Upper lobe of left lung (tissue), 6 donors: ENCODE data around the gene ANKS1B. TPM values are rescaled to one million over a fixed set of nuclear protein-coding genes. Genes with fewer than 3 reads are reported as not detected.

Experiments used
- ATAC-seq, 2 donors: fragments of 200-7000 bp; cut with Tn5 transposase; one replicate each; pipeline ENCODE4 v1.9.1; 2022; ENCODE audit warnings: mild to moderate bottlenecking in 2 of 2, moderate library complexity in 2 of 2; ENCODE audit not compliant: low FRiP score in 2 of 2
- DNase-seq, 2 donors: peaks; one replicate each; pipeline ENCODE4 v3.0.0-alpha.2; 2019 to 2020
- H3K27ac ChIP-seq, 4 donors: fragments of 200-600 bp; sonication (generic); one replicate each; pipeline ENCODE4 v1.5.1; 2016 to 2019
- H3K27me3 ChIP-seq, 4 donors: fragments of 200-600 bp; sonication (generic); one replicate each; pipeline ENCODE4 v1.5.1; 2017 to 2019
- H3K36me3 ChIP-seq, 4 donors: fragments of 200-600 bp; sonication (generic); one replicate each; pipeline ENCODE4 v1.5.1; 2016 to 2019
- H3K4me1 ChIP-seq, 4 donors: fragments of 200-600 bp; sonication (generic); one replicate each; pipeline ENCODE4 v1.5.1; 2018 to 2019
- H3K4me3 ChIP-seq, 4 donors: fragments of 200-600 bp; sonication (generic); one replicate each; pipeline ENCODE4 v1.5.1; 2017 to 2019; ENCODE audit warnings: mild to moderate bottlenecking in 2 of 4, moderate library complexity in 1 of 4
- H3K9me3 ChIP-seq, 4 donors: fragments of 200-600 bp; sonication (generic); one replicate each; pipeline ENCODE4 v1.5.1; 2018 to 2019
- EP300 ChIP-seq, 4 donors: sonication (generic); formaldehyde crosslinking; IDR thresholded peaks; one replicate each; pipeline ENCODE4 v1.5.1; 2017; ENCODE audit warnings: antibody characterized with exemption in 4 of 4, control low read depth in 2 of 4
- POLR2A ChIP-seq, 4 donors: fragments of 450-650 bp; IDR thresholded peaks; one replicate each; pipeline ENCODE4 v1.5.1; 2016 to 2017; ENCODE audit warnings: antibody characterized with exemption in 4 of 4, mild to moderate bottlenecking in 2 of 4
- POLR2AphosphoS5 ChIP-seq, 2 donors: sonication (generic); formaldehyde crosslinking; IDR thresholded peaks; one replicate each; pipeline ENCODE4 v1.5.1; 2017; ENCODE audit warnings: antibody characterized with exemption in 2 of 2
- WGBS, 2 donors: methylation state at CpG; one replicate each; pipeline ENCODE4 v1.1.5; 2017 to 2018; 5-methylcytosine and 5-hydroxymethylcytosine counted together
- total RNA-seq, 6 donors: library from RNA; depleted of rRNA in 4 of 6; stranded (reverse); fragments of >200 nt in 4 of 6; gene quantifications; one replicate each; pipeline versions ENCODE4 v1.1.0 to v1.2.1, GENCODE V29; 2016 to 2021
- TF ChIP-seq, protein P1 (sequence below), 6 experiments: fragments of 450-650 bp in 4 of 6; fragments of 200-600 bp in 2 of 6; sonication (generic) in 2 of 6; IDR thresholded peaks; one replicate each; pipeline ENCODE4 v1.5.1; 2016 to 2019; ENCODE audit warnings: antibody characterized with exemption in 6 of 6
- donor health status: DM: no; HTN: no; CAD: no; lungs with moderate emphysema.
- donor health status: DM: no; HTN: yes; CAD: no; lungs with severe emphysema.

The ANKS1B gene
- total RNA-seq, 6 donors from 2014 or later = 5.1 to 23.7 (median 7.2) TPM

DNA sequence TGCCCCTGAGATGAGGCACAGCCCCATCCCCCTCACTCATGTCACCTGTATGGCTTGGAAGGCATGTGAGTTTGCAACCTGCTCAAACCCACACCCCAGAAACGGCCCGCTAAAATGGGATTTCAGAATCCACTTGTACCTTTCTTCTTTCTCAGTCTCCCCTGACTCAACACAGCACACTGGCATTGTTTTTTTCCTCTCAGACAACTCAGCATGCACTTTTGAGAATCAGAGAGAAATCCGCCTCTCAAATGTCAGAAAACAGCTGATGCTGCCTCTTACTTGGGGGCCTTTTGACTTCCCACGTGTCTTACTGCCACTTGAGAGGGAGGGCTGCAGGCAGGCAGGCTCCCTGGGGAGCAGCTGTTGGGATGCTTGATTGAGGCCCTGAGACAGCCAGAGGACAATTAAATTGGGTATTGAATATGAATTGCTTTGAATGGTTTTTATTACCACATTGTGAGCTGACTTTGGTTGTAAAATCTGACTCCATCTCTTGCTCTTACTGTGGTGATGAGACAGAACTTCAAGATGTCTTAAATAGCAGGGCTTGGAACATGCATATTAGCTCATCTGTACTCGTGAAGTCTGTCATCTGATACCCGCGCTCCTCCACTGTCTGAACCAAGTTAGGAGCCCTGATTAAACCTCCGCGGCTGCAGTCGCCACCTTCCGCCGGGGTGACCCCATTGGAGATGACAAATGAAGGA, 1243.0 kb downstream of the ANKS1B start:
- H3K36me3 ChIP-seq = no peaks in the 10 kb centered on the region
- 67 to 74% methylated on average over 12 of the region's 12 CpGs for WGBS, 2 donors
- peaks cover 0 to 7% (median 3%) of the 10 kb centered on the region in 4 donors for H3K27me3 ChIP-seq
- DNase-seq (no peak), ATAC-seq (no peak)
- H3K4me3 ChIP-seq = no peak overlapping the region
- TF ChIP-seq POLR2AphosphoS5 (IDR thresholded peaks at IDR 0.05) = no peak
- TF ChIP-seq POLR2A (IDR thresholded peaks at IDR 0.05) = no peak
- no peak for TF ChIP-seq EP300 (IDR thresholded peaks at IDR 0.05)
- TF ChIP-seq, protein P1, sequence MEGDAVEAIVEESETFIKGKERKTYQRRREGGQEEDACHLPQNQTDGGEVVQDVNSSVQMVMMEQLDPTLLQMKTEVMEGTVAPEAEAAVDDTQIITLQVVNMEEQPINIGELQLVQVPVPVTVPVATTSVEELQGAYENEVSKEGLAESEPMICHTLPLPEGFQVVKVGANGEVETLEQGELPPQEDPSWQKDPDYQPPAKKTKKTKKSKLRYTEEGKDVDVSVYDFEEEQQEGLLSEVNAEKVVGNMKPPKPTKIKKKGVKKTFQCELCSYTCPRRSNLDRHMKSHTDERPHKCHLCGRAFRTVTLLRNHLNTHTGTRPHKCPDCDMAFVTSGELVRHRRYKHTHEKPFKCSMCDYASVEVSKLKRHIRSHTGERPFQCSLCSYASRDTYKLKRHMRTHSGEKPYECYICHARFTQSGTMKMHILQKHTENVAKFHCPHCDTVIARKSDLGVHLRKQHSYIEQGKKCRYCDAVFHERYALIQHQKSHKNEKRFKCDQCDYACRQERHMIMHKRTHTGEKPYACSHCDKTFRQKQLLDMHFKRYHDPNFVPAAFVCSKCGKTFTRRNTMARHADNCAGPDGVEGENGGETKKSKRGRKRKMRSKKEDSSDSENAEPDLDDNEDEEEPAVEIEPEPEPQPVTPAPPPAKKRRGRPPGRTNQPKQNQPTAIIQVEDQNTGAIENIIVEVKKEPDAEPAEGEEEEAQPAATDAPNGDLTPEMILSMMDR (IDR thresholded peaks at IDR 0.05) = no peak
- peaks cover 4 to 10% (median 5%) of the 10 kb centered on the region in 4 donors for H3K4me1 ChIP-seq
- H3K9me3 ChIP-seq = no peaks in the 10 kb centered on the region
- H3K27ac ChIP-seq = no peak overlapping the region

DNA sequence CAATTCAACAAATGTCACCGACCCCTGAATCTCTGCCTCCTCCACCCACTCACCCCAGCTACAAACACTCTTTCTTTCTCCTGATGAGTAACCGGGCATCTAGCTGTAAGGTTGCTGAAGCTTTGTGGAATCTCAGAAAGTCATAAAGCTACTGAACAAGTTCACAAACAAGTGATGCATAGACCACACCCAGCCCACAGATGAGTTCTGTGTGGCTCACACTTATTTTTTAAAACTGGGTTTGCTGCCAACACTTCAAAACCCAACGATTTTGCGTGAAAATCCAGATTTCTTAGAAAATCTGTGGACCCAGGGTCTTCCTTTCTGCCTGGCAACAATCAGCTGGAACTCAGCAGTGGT, 1243.6 kb downstream of the ANKS1B start:
- no peak overlapping the region for H3K27ac ChIP-seq
- H3K4me1 ChIP-seq = peaks cover 4 to 9% (median 5%) of the 10 kb centered on the region in 4 donors
- DNase-seq = no peak
- no peak overlapping the region for H3K4me3 ChIP-seq
- no peaks in the 10 kb centered on the region for H3K9me3 ChIP-seq
- H3K36me3 ChIP-seq = peaks cover 0 to 2% (median 1%) of the 10 kb centered on the region in 4 donors
- TF ChIP-seq EP300 (IDR thresholded peaks at IDR 0.05) = no peak
- no peak for TF ChIP-seq POLR2A (IDR thresholded peaks at IDR 0.05)
- TF ChIP-seq, protein P1 (IDR thresholded peaks at IDR 0.05) = no peak
- no peak for TF ChIP-seq POLR2AphosphoS5 (IDR thresholded peaks at IDR 0.05)
- WGBS, 2 donors = 80 to 95% methylated on average over 4 of the region's 4 CpGs
- ATAC-seq = no peak
- peaks cover 0 to 5% (median 2%) of the 10 kb centered on the region in 4 donors for H3K27me3 ChIP-seq

DNA sequence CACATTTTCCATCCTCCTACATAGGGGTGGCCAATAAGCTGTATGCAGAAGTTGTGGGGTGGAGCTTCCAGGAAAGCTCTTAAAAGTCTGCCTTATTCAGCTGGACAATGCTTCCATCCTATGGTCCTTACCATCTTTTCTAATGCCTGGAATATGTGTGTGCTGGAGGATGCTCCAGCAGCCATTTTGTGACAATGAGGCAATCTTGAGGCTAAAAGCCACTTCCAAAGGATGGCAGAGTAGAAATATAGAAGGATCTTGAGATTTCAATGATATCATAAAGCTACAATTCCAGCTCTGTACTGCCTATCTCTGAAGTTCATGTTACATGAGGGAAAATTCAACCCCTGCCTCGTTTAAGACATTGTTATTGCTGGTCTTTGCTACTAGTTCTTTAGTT, 1244.0 kb downstream of the ANKS1B start:
- 50 to 100% methylated on average over 1 of the region's 1 CpG for WGBS, 2 donors
- peaks cover 0 to 1% (median 0%) of the 10 kb centered on the region in 4 donors for H3K27me3 ChIP-seq
- H3K9me3 ChIP-seq = no peaks in the 10 kb centered on the region
- H3K4me1 ChIP-seq = peaks cover under 1 to 5% (median 3%) of the 10 kb centered on the region in 4 donors
- DNase-seq (no peak), ATAC-seq (no peak)
- peaks cover 0 to 6% (median 3%) of the 10 kb centered on the region in 4 donors for H3K36me3 ChIP-seq
- H3K4me3 ChIP-seq = no peak overlapping the region
- no peak overlapping the region for H3K27ac ChIP-seq
- no peak for TF ChIP-seq POLR2A (IDR thresholded peaks at IDR 0.05)
- TF ChIP-seq, protein P1 (IDR thresholded peaks at IDR 0.05) = no peak
- TF ChIP-seq POLR2AphosphoS5 (IDR thresholded peaks at IDR 0.05) = no peak
- no peak for TF ChIP-seq EP300 (IDR thresholded peaks at IDR 0.05)

DNA sequence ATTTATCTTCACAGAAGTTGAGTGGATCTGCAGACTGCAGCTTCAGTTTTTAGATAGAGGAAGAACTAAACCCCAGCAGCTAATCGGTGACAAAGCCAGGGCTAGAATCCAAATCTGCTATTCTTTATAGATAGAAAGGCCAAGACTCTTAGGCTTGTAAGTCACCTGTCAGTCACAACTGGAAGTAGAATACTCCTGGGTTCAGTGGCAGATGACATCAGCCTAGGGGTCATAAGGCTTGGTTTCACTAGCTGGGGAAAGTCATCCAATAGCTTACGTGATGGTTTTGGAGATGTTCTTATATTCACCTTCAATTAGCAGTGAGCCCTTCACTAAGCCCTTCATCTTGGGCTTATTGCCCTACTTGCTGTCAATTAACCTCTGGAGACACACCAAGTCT, 1246.2 kb downstream of the ANKS1B start:
- Histone ChIP-seq H3K4me3 (no peak overlapping the region), H3K9me3 (no peaks in the 10 kb centered on the region), H3K4me1 (no peaks in the 10 kb centered on the region), H3K27ac (no peak overlapping the region), H3K27me3 (no peaks in the 10 kb centered on the region), H3K36me3 (peaks cover 0 to 22% (median 6%) of the 10 kb centered on the region in 4 donors)
- no peak for ATAC-seq
- 86 to 90% methylated on average over 2 of the region's 2 CpGs for WGBS, 2 donors
- TF ChIP-seq POLR2A (IDR thresholded peaks at IDR 0.05) (no peak), EP300 (IDR thresholded peaks at IDR 0.05) (no peak), POLR2AphosphoS5 (IDR thresholded peaks at IDR 0.05) (no peak)
- TF ChIP-seq, protein P1 (IDR thresholded peaks at IDR 0.05) = no peak
- DNase-seq = no peak

DNA sequence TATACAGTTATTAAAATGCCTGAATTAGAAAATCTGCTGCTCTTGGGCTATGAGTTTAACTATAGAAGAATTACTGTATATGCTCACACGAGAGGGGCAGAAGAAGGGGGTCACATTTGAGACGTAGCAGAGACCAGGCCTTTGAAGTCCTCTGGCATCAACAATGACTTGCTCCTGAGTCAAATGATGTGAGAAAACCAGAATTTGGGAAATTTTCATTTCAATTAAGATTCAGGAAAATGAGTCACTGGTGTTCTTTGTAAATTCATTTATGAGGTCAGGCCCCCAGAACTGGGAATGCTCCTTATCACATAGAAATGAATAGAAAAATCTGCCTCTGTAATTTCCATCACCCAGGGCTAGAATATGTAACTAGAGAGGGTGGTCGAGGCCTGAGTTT, 1246.7 kb downstream of the ANKS1B start:
- Histone ChIP-seq H3K36me3 (peaks cover 0 to 27% (median 10%) of the 10 kb centered on the region in 4 donors), H3K9me3 (no peaks in the 10 kb centered on the region), H3K27ac (no peak overlapping the region), H3K27me3 (no peaks in the 10 kb centered on the region), H3K4me1 (no peaks in the 10 kb centered on the region), H3K4me3 (no peak overlapping the region)
- WGBS, 2 donors = 83 to 87% methylated on average over 3 of the region's 3 CpGs
- DNase-seq = no peak
- TF ChIP-seq POLR2A (IDR thresholded peaks at IDR 0.05) (no peak), POLR2AphosphoS5 (IDR thresholded peaks at IDR 0.05) (no peak), EP300 (IDR thresholded peaks at IDR 0.05) (no peak)
- TF ChIP-seq, protein P1 (IDR thresholded peaks at IDR 0.05) = no peak
- no peak for ATAC-seq
